Measurements from ENCODE around the gene PSAPL1. TPM values are rescaled to one million over a fixed set of nuclear protein-coding genes. Genes with fewer than 3 reads are reported as not detected.

Gene PSAPL1
- total RNA-seq, 6 experiments from 2014 or later, result not detected

GRCh38 chr4:7466904-7467303, 32.2 kb upstream of the PSAPL1 start:
- WGBS (ENCODE audit: insufficient coverage, low coverage, low lambda C conversion rate, missing lambda C conversion rate), result 100% methylated on average over 4 of the region's 7 CpGs
- Histone ChIP-seq H3K27me3 (no peaks in the 10 kb centered on the region), H3K36me3 (no peaks in the 10 kb centered on the region), H3K27ac (no peak overlapping the region), H3K9me3 (no peaks in the 10 kb centered on the region), H3K4me1 (peaks cover 0 to 17% (median 4%) of the 10 kb centered on the region in 4 donors), H3K4me3 (no peak overlapping the region)
- DNase-seq (no peak), ATAC-seq (no peak)
- intact Hi-C loops (cut with DNase I), result loop anchor here in 1 of 2 donors (10.0 kb wide), 1 partner anchor 248 kb away; no protein-coding TSS in a partner anchor
- TF ChIP-seq POLR2A (IDR thresholded peaks at IDR 0.05) (no peak), CTCF (IDR thresholded peaks at IDR 0.05) (no peak)

GRCh38 chr4:7466215-7466614, 31.5 kb upstream of the PSAPL1 start:
- no peaks in the 10 kb centered on the region for H3K36me3 ChIP-seq
- H3K27ac ChIP-seq, result no peak overlapping the region
- no peak overlapping the region for H3K4me3 ChIP-seq
- TF ChIP-seq POLR2A (IDR thresholded peaks at IDR 0.05) (no peak), CTCF (IDR thresholded peaks at IDR 0.05) (no peak)
- ATAC-seq (no peak), DNase-seq (no peak)
- H3K9me3 ChIP-seq, result no peaks in the 10 kb centered on the region
- peaks cover 0 to 18% (median 4%) of the 10 kb centered on the region in 4 donors for H3K4me1 ChIP-seq
- H3K27me3 ChIP-seq, result no peaks in the 10 kb centered on the region
- no CpG with 5 or more reads among the region's 8 CpGs for WGBS (ENCODE audit: insufficient coverage, low coverage, low lambda C conversion rate, missing lambda C conversion rate)
- intact Hi-C loops (cut with DNase I), result loop anchor here in 1 of 2 donors (10.0 kb wide), 1 partner anchor 249 kb away; no protein-coding TSS in a partner anchor

- Histone ChIP-seq H3K4me3 (no peak overlapping the region), H3K27ac (no peak overlapping the region), H3K9me3 (no peaks in the 10 kb centered on the region), H3K36me3 (no peaks in the 10 kb centered on the region), H3K27me3 (no peaks in the 10 kb centered on the region), H3K4me1 (peaks cover 0 to 23% (median 8%) of the 10 kb centered on the region in 4 donors)
- TF ChIP-seq POLR2A (IDR thresholded peaks at IDR 0.05), result no peak
- no peak for TF ChIP-seq CTCF (IDR thresholded peaks at IDR 0.05)
- intact Hi-C loops (cut with DNase I), result loop anchor here in 1 of 2 donors (10.0 kb wide), 1 partner anchor 250 kb away; no protein-coding TSS in a partner anchor
- DNase-seq (no peak), ATAC-seq (no peak)
- WGBS (ENCODE audit: insufficient coverage, low coverage, low lambda C conversion rate, missing lambda C conversion rate), result 100% methylated on average over 2 of the region's 9 CpGs
Measured at GRCh38 chr4:7465017-7465416, 30.3 kb upstream of the PSAPL1 start.

- Histone ChIP-seq H3K27ac (peak overlapping the region in 1 of 3 donors; percentile 44), H3K4me1 (peaks cover 0 to 23% (median 8%) of the 10 kb centered on the region in 4 donors), H3K4me3 (no peak overlapping the region), H3K27me3 (no peaks in the 10 kb centered on the region), H3K36me3 (no peaks in the 10 kb centered on the region), H3K9me3 (no peaks in the 10 kb centered on the region)
- TF ChIP-seq CTCF (IDR thresholded peaks at IDR 0.05) (no peak), POLR2A (IDR thresholded peaks at IDR 0.05) (no peak)
- 82% methylated on average over 5 of the region's 5 CpGs for WGBS (ENCODE audit: insufficient coverage, low coverage, low lambda C conversion rate, missing lambda C conversion rate)
- ATAC-seq (no peak), DNase-seq (no peak)
- intact Hi-C loops (cut with DNase I), result loop anchor here in 1 of 2 donors (5.0 to 10.0 kb wide), 2 partner anchors 127 to 251 kb away; no protein-coding TSS in a partner anchor
Measured at GRCh38 chr4:7464259-7464655, 29.5 kb upstream of the PSAPL1 start.
